Measurements from ENCODE around the gene CCDC88A.
"Not testable (repeated sequence)": the region's sequence is repeated elsewhere in the genome, so short reads cannot be mapped to it uniquely, and the experiment has no call there.

DNA sequence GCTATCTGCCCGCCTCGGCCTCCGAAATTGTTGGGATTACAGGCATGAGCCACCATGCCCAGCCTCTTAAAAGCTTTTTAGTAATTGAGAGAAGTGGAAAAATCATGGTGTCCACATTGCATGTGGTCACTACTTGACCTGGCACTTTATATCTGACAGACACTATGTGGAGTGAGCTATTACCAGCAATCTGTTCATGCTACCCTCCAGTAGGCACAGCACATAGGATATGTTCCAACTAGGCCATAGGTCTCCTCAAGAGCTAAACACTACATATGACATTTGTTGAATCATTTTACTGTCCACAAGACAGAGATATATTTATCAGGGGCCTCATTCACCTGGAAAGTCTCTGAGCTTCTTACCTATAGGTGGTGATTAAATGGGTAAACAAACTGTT is 30.4 kb upstream of the CCDC88A start:
- TF ChIP-seq EZH2 (IDR thresholded peaks at IDR 0.05; ENCODE audit: borderline replicate concordance, low read depth, low read length, poor library complexity, severe bottlenecking): not testable (repeated sequence)
- TF ChIP-seq, protein P1, sequence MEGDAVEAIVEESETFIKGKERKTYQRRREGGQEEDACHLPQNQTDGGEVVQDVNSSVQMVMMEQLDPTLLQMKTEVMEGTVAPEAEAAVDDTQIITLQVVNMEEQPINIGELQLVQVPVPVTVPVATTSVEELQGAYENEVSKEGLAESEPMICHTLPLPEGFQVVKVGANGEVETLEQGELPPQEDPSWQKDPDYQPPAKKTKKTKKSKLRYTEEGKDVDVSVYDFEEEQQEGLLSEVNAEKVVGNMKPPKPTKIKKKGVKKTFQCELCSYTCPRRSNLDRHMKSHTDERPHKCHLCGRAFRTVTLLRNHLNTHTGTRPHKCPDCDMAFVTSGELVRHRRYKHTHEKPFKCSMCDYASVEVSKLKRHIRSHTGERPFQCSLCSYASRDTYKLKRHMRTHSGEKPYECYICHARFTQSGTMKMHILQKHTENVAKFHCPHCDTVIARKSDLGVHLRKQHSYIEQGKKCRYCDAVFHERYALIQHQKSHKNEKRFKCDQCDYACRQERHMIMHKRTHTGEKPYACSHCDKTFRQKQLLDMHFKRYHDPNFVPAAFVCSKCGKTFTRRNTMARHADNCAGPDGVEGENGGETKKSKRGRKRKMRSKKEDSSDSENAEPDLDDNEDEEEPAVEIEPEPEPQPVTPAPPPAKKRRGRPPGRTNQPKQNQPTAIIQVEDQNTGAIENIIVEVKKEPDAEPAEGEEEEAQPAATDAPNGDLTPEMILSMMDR (conservative IDR thresholded peaks at IDR 0.05; ENCODE audit: low read depth, low read length): not testable (repeated sequence)

All from A673 (cell line).